Caco-2 (cell line): ENCODE data around the gene FOXJ1. TPM values are rescaled to one million over a fixed set of nuclear protein-coding genes. Genes with fewer than 3 reads are reported as not detected.

Source experiments
- BruUV-seq: library from RNA; stranded (reverse); fragments of 400-500 nt; replicated peaks from 2 replicates; lab custom pipeline; 2021; lab: Mats Ljungman, UMichigan
- CTCF ChIA-PET: fragments of 300-600 bp; sonication (Branson Sonifier 250); formaldehyde crosslinking; loops from one replicate; lab custom pipeline; 2022; ENCODE audit warnings: antibody characterized with exemption; lab: Charles Lee
- POLR2A ChIA-PET: fragments of 300-600 bp; sonication (Branson Sonifier 250); formaldehyde crosslinking; loops from one replicate; lab custom pipeline; 2022; ENCODE audit warnings: antibody characterized with exemption; lab: Charles Lee
- DNase-seq, 2 experiments: peaks; one replicate each; pipeline versions ENCODE4 v3.0.0 to v3.0.0-alpha.2; 2020 to 2022
- H3K27me3 ChIP-seq: replicated peaks from 2 replicates; pipeline ENCODE4 v1.6.0; 2011; ENCODE audit warnings: low read length; ENCODE audit not compliant: control insufficient read depth, insufficient read depth
- H3K36me3 ChIP-seq: 2 replicates; pipeline ENCODE4 v1.5.1; 2011; ENCODE audit warnings: low read length; ENCODE audit not compliant: control insufficient read depth, insufficient read depth
- H3K4me1 ChIP-seq: fragments of 250-450 bp; sonication (Bioruptor Pico); 2 replicates; pipeline ENCODE4 v1.5.1; 2020; ENCODE audit warnings: mild to moderate bottlenecking
- H3K4me3 ChIP-seq: 2 replicates; pipeline ENCODE4 v1.5.1; 2011; ENCODE audit warnings: low read depth, mild to moderate bottlenecking, control low read depth, low read length
- H3K9me3 ChIP-seq: fragments of 250-450 bp; sonication (Bioruptor Pico); 2 replicates; pipeline ENCODE4 v1.5.1; 2020; ENCODE audit warnings: mild to moderate bottlenecking, moderate library complexity
- H3K27ac Mint-ChIP-seq: one replicate; pipeline ENCODE4 v1.8.0; 2022; ENCODE audit warnings: mixed read lengths; ENCODE audit not compliant: unreplicated experiment
- H3K27me3 Mint-ChIP-seq: one replicate; pipeline ENCODE4 v1.8.0; 2022; ENCODE audit warnings: mixed read lengths; ENCODE audit not compliant: insufficient read depth, unreplicated experiment
- H3K36me3 Mint-ChIP-seq: one replicate; pipeline ENCODE4 v1.8.0; 2022; ENCODE audit warnings: mild to moderate bottlenecking, mixed read lengths; ENCODE audit not compliant: insufficient read depth, unreplicated experiment
- H3K4me1 Mint-ChIP-seq: one replicate; pipeline ENCODE4 v1.8.0; 2022; ENCODE audit warnings: low read depth, mixed read lengths; ENCODE audit not compliant: unreplicated experiment
- H3K4me3 Mint-ChIP-seq: one replicate; pipeline ENCODE4 v1.8.0; 2022; ENCODE audit warnings: mild to moderate bottlenecking, moderate library complexity, mixed read lengths; ENCODE audit not compliant: unreplicated experiment
- H3K9me3 Mint-ChIP-seq: one replicate; pipeline ENCODE4 v1.8.0; 2022; ENCODE audit warnings: mixed read lengths; ENCODE audit not compliant: unreplicated experiment
- CTCF ChIP-seq, 2 experiments: fragments of 200-600 bp in 1 of 2; IDR thresholded peaks; 1 replicate in 1 of 2; 2 replicates in 1 of 2; pipeline versions ENCODE4 v1.5.1 to v1.8.0; 2011 to 2022; ENCODE audit warnings: antibody characterized with exemption in 1 of 2, control low read depth in 1 of 2, inconsistent platforms in 1 of 2, low read depth in 1 of 2, low read length in 1 of 2, mild to moderate bottlenecking in 1 of 2, moderate library complexity in 1 of 2; ENCODE audit not compliant: insufficient read depth in 1 of 2, severe bottlenecking in 1 of 2, unreplicated experiment in 1 of 2
- intact Hi-C: fragments of 100-400 bp; cut with micrococcal nuclease; formaldehyde crosslinking; loops from one replicate; pipeline ENCODE4 v1.10.0; 2022; ENCODE audit not compliant: unreplicated experiment
- total RNA-seq: library from RNA; stranded (reverse); gene quantifications from 2 replicates; pipeline ENCODE4 v1.2.3, GENCODE V29; 2022

The FOXJ1 gene
- total RNA-seq, 1 experiment from 2014 or later, result 10.7 TPM

GRCh38 chr17:76125922-76126321 lies 15.1 kb downstream of the FOXJ1 start:
- H3K27me3 Mint-ChIP-seq, result no peaks in the 10 kb centered on the region
- TF ChIP-seq CTCF (IDR thresholded peaks at IDR 0.05; ENCODE audit: insufficient read depth in 1 of 2, low read depth in 1 of 2, low read length in 1 of 2, severe bottlenecking in 1 of 2, unreplicated experiment in 1 of 2), result no peak
- peaks cover 20% of the 10 kb centered on the region for H3K4me1 ChIP-seq
- H3K4me3 ChIP-seq, result no peak overlapping the region
- H3K9me3 Mint-ChIP-seq, result no peaks in the 10 kb centered on the region
- no peak overlapping the region for H3K27ac Mint-ChIP-seq
- ChIA-PET CTCF (interaction anchor here (1.1 to 2.0 kb wide), 2 partner anchors 20 to 154 kb away, joined by 3 to 5 read pairs; no protein-coding TSS in a partner anchor), POLR2A (interaction anchor here (0.6 to 1.0 kb wide), 2 partner anchors 13 to 139 kb away, joined by 3 read pairs; partner anchors contain the start of gene UBALD2)
- intact Hi-C loops, result no loop called here
- H3K27me3 ChIP-seq, result no peaks in the 10 kb centered on the region
- no peaks in the 10 kb centered on the region for H3K36me3 Mint-ChIP-seq
- H3K4me3 Mint-ChIP-seq, result no peak overlapping the region
- no peaks in the 10 kb centered on the region for H3K36me3 ChIP-seq
- H3K9me3 ChIP-seq, result no peaks in the 10 kb centered on the region
- no TSS peak for BruUV-seq
- peaks cover 39% of the 10 kb centered on the region for H3K4me1 Mint-ChIP-seq
- DNase-seq, result no peak

GRCh38 chr17:76125391-76125675 lies 15.7 kb downstream of the FOXJ1 start:
- BruUV-seq, result no TSS peak
- ChIA-PET CTCF (interaction anchor here (1.0 to 2.0 kb wide), 6 partner anchors 13 to 154 kb away, joined by 3 to 9 read pairs (median 4); no protein-coding TSS in a partner anchor), POLR2A (interaction anchor here (1.0 kb wide), 1 partner anchor 139 kb away, joined by 3 read pairs; the partner anchor contains the start of gene UBALD2)
- Mint-ChIP-seq H3K27me3 (no peaks in the 10 kb centered on the region), H3K4me3 (no peak overlapping the region), H3K27ac (no peak overlapping the region), H3K9me3 (no peaks in the 10 kb centered on the region), H3K36me3 (no peaks in the 10 kb centered on the region), H3K4me1 (peaks cover 39% of the 10 kb centered on the region)
- Histone ChIP-seq H3K4me1 (peaks cover 14% of the 10 kb centered on the region), H3K4me3 (no peak overlapping the region), H3K36me3 (no peaks in the 10 kb centered on the region), H3K9me3 (no peaks in the 10 kb centered on the region), H3K27me3 (no peaks in the 10 kb centered on the region)
- intact Hi-C loops, result no loop called here
- DNase-seq, result no peak
- TF ChIP-seq CTCF (IDR thresholded peaks at IDR 0.05; ENCODE audit: insufficient read depth in 1 of 2, low read depth in 1 of 2, low read length in 1 of 2, severe bottlenecking in 1 of 2, unreplicated experiment in 1 of 2), result no peak

- Mint-ChIP-seq H3K27ac (no peak overlapping the region), H3K36me3 (no peaks in the 10 kb centered on the region), H3K4me3 (no peak overlapping the region), H3K4me1 (peaks cover 34% of the 10 kb centered on the region), H3K27me3 (no peaks in the 10 kb centered on the region), H3K9me3 (no peaks in the 10 kb centered on the region)
- Histone ChIP-seq H3K27me3 (no peaks in the 10 kb centered on the region), H3K9me3 (no peaks in the 10 kb centered on the region), H3K4me3 (no peak overlapping the region), H3K4me1 (peaks cover 10% of the 10 kb centered on the region), H3K36me3 (no peaks in the 10 kb centered on the region)
- intact Hi-C loops, result no loop called here
- peak in 1 of 2 experiments; percentile 41 for DNase-seq
- CTCF ChIA-PET, result interaction anchor here (1.0 to 4.9 kb wide), 7 partner anchors 8 to 110 kb away, joined by 3 to 41 read pairs (median 5); no protein-coding TSS in a partner anchor
- POLR2A ChIA-PET, result interaction anchor here (1.0 kb wide), 1 partner anchor 140 kb away, joined by 3 read pairs; the partner anchor contains the start of gene UBALD2
- BruUV-seq, result no TSS peak
- peak; percentile 19 to 25 for TF ChIP-seq CTCF (IDR thresholded peaks at IDR 0.05; ENCODE audit: insufficient read depth in 1 of 2, low read depth in 1 of 2, low read length in 1 of 2, severe bottlenecking in 1 of 2, unreplicated experiment in 1 of 2)
These were observed 16.3 kb downstream of the FOXJ1 start for GRCh38 chr17:76124582-76125390.
